Liver (tissue), 9 donors: ENCODE results near the gene AARSD1. TPM values are rescaled to one million over a fixed set of nuclear protein-coding genes. Genes with fewer than 3 reads are reported as not detected.
"Not testable (repeated sequence)": the region's sequence is repeated elsewhere in the genome, so short reads cannot be mapped to it uniquely, and the experiment has no call there.

Experiments
- DNase-seq: peaks from one replicate; pipeline ENCODE4 v3.0.0-alpha.2; 2017; ENCODE audit warnings: low spot score
- H3K27ac ChIP-seq, 2 donors: one replicate each; pipeline ENCODE4 v1.7.0; 2013; ENCODE audit warnings: inconsistent platforms in 2 of 2, low read length in 2 of 2, control low read depth in 1 of 2, low read depth in 1 of 2, mild to moderate bottlenecking in 1 of 2
- H3K27me3 ChIP-seq, 4 donors: one replicate each; pipeline versions ENCODE4 v1.6.1 to v1.7.0; 2013; ENCODE audit warnings: low read length in 3 of 4, inconsistent platforms in 1 of 4, mild to moderate bottlenecking in 1 of 4, moderate library complexity in 1 of 4; ENCODE audit not compliant: control insufficient read depth in 4 of 4, insufficient read depth in 4 of 4
- H3K36me3 ChIP-seq, 4 donors: one replicate each; pipeline versions ENCODE4 v1.6.1 to v1.7.0; 2013; ENCODE audit warnings: low read length in 3 of 4, mild to moderate bottlenecking in 3 of 4, low read depth in 1 of 4, moderate library complexity in 1 of 4; ENCODE audit not compliant: control insufficient read depth in 4 of 4, insufficient read depth in 3 of 4
- H3K4me1 ChIP-seq, 4 donors: one replicate each; pipeline versions ENCODE4 v1.6.1 to v1.7.0; 2013; ENCODE audit warnings: low read length in 3 of 4, mild to moderate bottlenecking in 3 of 4, moderate library complexity in 1 of 4; ENCODE audit not compliant: control insufficient read depth in 4 of 4, insufficient read depth in 4 of 4
- H3K4me3 ChIP-seq, 3 donors: one replicate each; pipeline versions ENCODE4 v1.6.1 to v1.7.0; 2013; ENCODE audit warnings: low read length in 3 of 3, control low read depth in 1 of 3, low read depth in 1 of 3, mild to moderate bottlenecking in 1 of 3
- H3K9ac ChIP-seq, 2 donors: one replicate each; pipeline ENCODE4 v1.7.0; 2013; ENCODE audit warnings: low read length in 2 of 2, mild to moderate bottlenecking in 2 of 2, moderate library complexity in 2 of 2, control low read depth in 1 of 2, low read depth in 1 of 2
- H3K9me3 ChIP-seq, 4 donors: one replicate each; pipeline versions ENCODE4 v1.6.1 to v1.7.0; 2013; ENCODE audit warnings: low read length in 3 of 4; ENCODE audit not compliant: control insufficient read depth in 4 of 4
- ATF3 ChIP-seq: IDR thresholded peaks from 2 replicates; pipeline ENCODE4 v1.6.1; 2016; ENCODE audit warnings: antibody characterized with exemption
- CTCF ChIP-seq: fragments of 150-350 bp; IDR thresholded peaks from 2 replicates; pipeline ENCODE4 v1.5.1; 2017; ENCODE audit warnings: improper control_type of control experiment, low read depth, low read length; ENCODE audit not compliant: missing input control
- EGR1 ChIP-seq, 2 donors: IDR thresholded peaks; 2 replicates each; pipeline ENCODE4 v1.6.1; 2016 to 2018; ENCODE audit warnings: antibody characterized with exemption in 2 of 2, low read depth in 2 of 2
- FOXA1 ChIP-seq: IDR thresholded peaks from 2 replicates; pipeline ENCODE4 v1.6.1; 2016; ENCODE audit warnings: antibody characterized with exemption
- FOXA2 ChIP-seq: IDR thresholded peaks from 2 replicates; pipeline ENCODE4 v1.6.1; 2016; ENCODE audit warnings: antibody characterized with exemption
- GABPA ChIP-seq, 2 donors: IDR thresholded peaks in 1 of 2; conservative IDR thresholded peaks in 1 of 2; 2 replicates each; pipeline ENCODE4 v1.6.1; 2016; ENCODE audit warnings: antibody characterized with exemption in 2 of 2, mild to moderate bottlenecking in 1 of 2, moderate library complexity in 1 of 2
- HNF4A ChIP-seq, 2 donors: conservative IDR thresholded peaks; 2 replicates each; pipeline ENCODE4 v1.6.1; 2016; ENCODE audit warnings: antibody characterized with exemption in 2 of 2, mild to moderate bottlenecking in 2 of 2
- RAD21 ChIP-seq, 2 donors: IDR thresholded peaks; 2 replicates each; pipeline ENCODE4 v1.6.1; 2016; ENCODE audit warnings: antibody characterized with exemption in 2 of 2, mild to moderate bottlenecking in 2 of 2
- SP1 ChIP-seq: IDR thresholded peaks from 2 replicates; pipeline ENCODE4 v1.6.1; 2018; ENCODE audit warnings: antibody characterized with exemption, mild to moderate bottlenecking
- YY1 ChIP-seq: IDR thresholded peaks from 2 replicates; pipeline ENCODE4 v1.6.1; 2016; ENCODE audit warnings: antibody characterized with exemption, mild to moderate bottlenecking
- ZBTB33 ChIP-seq: IDR thresholded peaks from 2 replicates; pipeline ENCODE4 v1.6.1; 2016; ENCODE audit warnings: antibody characterized with exemption
- WGBS: extraction: QIAGEN DNeasy Blood & Tissue Kit; methylation state at CpG from one replicate; pipeline ENCODE4 v1.1.7; 2013; 5-methylcytosine and 5-hydroxymethylcytosine counted together
- polyA plus RNA-seq, 2 donors: library from polyadenylated mRNA; stranded (reverse) in 1 of 2; unstranded in 1 of 2; fragments of 200-250 nt in 1 of 2; fragments of >200 nt in 1 of 2; fragmentation: Nextera tagmentation in 1 of 2; extraction: Ambion mirVana in 1 of 2; gene quantifications; one replicate each; pipeline versions ENCODE4 v1.2.1 to v1.2.3, GENCODE V29; 2013 to 2015
- total RNA-seq, 2 donors: library from RNA; depleted of rRNA; stranded (reverse); fragments of >200 nt; gene quantifications; one replicate each; pipeline ENCODE4 v1.2.3, GENCODE V29; 2014
- donor health status: healthy.
- donor health status: healthy.
- donor health status: healthy.
- donor health status: healthy.
- donor health status: healthy.

Gene AARSD1
- total and polyA plus RNA-seq, 4 donors = 8.2 to 25.2 (median 19.6) TPM

- H3K4me1 ChIP-seq = peaks cover 2 to 28% (median 6%) of the 10 kb centered on the region in 4 donors
- H3K9me3 ChIP-seq = no peaks in the 10 kb centered on the region
- H3K27ac ChIP-seq = no peak overlapping the region
- no peak for DNase-seq
- no peak overlapping the region for H3K9ac ChIP-seq
- H3K36me3 ChIP-seq = peaks cover 0 to 7% (median 3%) of the 10 kb centered on the region in 4 donors
- TF ChIP-seq ATF3 (no peak), YY1 (no peak), FOXA1 (no peak), HNF4A (conservative IDR thresholded peaks at IDR 0.05) (no peak), CTCF (no peak), FOXA2 (no peak), SP1 (no peak), ZBTB33 (no peak), GABPA (IDR thresholded peaks at IDR 0.05 in 1 of 2, conservative IDR thresholded peaks at IDR 0.05 in 1 of 2) (no peak), RAD21 (IDR thresholded peaks at IDR 0.05) (no peak), EGR1 (IDR thresholded peaks at IDR 0.05; ENCODE audit: low read depth in 2 of 2) (no peak)
- no peaks in the 10 kb centered on the region for H3K27me3 ChIP-seq
- WGBS = 64% methylated on average over 8 of the region's 8 CpGs
- H3K4me3 ChIP-seq = no peak overlapping the region
Measured at GRCh38 chr17:42917236-42917603, 47.0 kb downstream of the AARSD1 start.

GRCh38 chr17:42916388-42917235 lies 47.6 kb downstream of the AARSD1 start:
- not testable (repeated sequence) for H3K27me3 ChIP-seq, DNase-seq, H3K27ac ChIP-seq, H3K9ac ChIP-seq, H3K9me3 ChIP-seq, H3K4me3 ChIP-seq
- H3K36me3 ChIP-seq = peaks cover 0 to 13% (median 9%) of the 10 kb centered on the region in 4 donors
- H3K4me1 ChIP-seq = peaks cover 2 to 30% (median 6%) of the 10 kb centered on the region in 4 donors
- TF ChIP-seq SP1 = peak; percentile 8
- TF ChIP-seq RAD21 (IDR thresholded peaks at IDR 0.05) = peak in 1 of 2 donors; percentile 3
- WGBS = 67% methylated on average over 4 of the region's 4 CpGs

GRCh38 chr17:42915288-42915687 lies 49.0 kb downstream of the AARSD1 start:
- H3K27me3 ChIP-seq, H3K4me3 ChIP-seq, DNase-seq, H3K9ac ChIP-seq, H3K27ac ChIP-seq, H3K9me3 ChIP-seq: not testable (repeated sequence)
- Histone ChIP-seq H3K4me1 (peaks cover 2 to 33% (median 6%) of the 10 kb centered on the region in 4 donors), H3K36me3 (peaks cover 3 to 26% (median 22%) of the 10 kb centered on the region in 4 donors)
- 80% methylated on average over 6 of the region's 6 CpGs for WGBS
- peak in 1 of 2 donors; percentile 1 for TF ChIP-seq HNF4A (conservative IDR thresholded peaks at IDR 0.05)
